Putamen (tissue), 1 donor: ENCODE measurements around the gene VSIG8.

Source experiments
- DNase-seq: peaks from one replicate; pipeline ENCODE4 v3.0.0-alpha.2; 2016; ENCODE audit warnings: low spot score

The VSIG8 gene

DNA sequence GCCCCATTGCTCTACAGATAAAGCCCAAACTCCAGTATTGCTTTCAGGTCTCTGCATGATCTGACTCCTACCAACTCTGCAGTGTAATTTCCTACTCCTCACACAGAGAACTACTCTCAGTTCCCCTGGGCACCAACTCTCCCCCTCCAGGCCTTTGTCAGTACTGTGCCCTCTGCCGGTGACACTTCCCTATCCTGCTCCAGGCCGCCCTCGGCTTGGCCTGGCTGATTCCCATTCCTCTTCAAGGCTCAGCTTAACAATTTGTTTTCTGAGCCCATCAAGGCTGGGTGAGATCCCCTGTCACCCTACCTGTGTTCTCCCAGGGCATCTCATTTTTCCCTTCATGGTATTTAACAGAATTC lies 33.2 kb downstream of the VSIG8 start:
- DNase-seq: peak; percentile 18

DNA sequence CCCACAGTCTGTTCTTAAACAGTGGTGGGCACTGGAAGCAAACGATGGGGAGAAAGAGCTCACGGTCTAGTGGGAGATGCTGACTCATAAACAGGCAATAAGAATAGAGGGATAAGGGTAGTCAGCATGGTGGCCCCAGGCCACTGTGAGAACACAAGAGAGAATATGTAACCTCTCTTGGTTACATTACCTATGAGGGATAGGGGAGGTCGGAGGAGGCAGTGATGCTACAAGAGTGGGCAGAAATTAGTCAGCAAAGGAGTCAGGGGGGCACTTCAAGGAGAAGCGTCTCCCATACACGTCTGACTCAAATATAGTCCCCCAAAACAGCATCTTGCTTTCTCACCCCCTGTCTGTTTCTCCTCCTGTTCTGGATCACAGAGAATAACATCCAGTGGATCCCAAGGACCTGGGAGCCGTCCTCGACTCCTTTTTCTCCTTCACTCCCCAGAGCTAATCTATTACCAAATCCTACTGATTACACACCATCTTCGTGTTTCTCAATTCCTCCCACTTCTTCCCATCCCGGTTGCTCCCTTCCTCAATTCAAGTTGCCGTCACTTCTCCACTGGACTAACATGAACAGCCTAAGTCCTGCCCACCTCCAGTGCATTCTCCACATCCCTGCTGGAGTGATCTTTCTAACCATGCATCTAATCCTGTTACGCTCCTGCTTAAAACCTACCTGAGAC lies 33.7 kb downstream of the VSIG8 start:
- no peak for DNase-seq

DNA sequence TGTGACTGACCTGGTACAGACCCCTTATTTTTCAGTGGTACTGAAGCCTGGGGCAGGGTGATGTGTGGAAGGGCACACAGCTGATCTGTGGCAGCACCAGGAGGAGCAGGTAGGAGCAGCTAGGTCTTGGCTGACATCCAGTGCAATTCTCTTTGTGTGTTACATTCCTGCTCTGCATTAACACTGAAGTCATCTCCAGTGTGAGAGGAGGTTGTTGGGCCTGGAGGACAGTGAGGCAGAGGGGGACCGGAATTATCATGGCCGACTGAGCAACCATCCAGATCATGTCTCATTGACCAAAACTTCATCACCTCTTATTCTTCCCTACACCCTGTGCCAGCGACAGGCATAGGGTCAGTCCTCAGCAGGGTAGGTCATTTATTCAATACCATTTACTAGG lies 34.3 kb downstream of the VSIG8 start:
- DNase-seq: no peak

DNA sequence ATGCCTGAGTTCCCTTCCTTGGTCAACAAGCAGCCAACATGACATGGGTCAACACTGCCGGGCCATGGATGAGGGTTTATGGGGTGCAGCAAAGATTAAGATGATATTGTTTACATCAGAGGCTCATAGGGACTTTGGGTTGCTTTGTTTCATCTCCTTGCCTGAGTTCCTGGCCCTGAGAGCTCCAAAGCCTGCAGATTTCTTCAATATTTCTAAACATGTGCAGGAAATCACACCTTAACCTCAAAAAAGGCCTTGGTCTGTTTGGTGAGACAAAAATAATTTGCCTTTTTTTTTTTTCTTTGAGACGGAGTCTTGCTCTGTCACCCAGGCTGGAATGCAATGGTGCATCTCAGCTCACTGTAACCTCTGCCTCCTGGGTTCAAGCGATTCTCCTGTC lies 34.9 kb downstream of the VSIG8 start:
- DNase-seq: no peak

DNA sequence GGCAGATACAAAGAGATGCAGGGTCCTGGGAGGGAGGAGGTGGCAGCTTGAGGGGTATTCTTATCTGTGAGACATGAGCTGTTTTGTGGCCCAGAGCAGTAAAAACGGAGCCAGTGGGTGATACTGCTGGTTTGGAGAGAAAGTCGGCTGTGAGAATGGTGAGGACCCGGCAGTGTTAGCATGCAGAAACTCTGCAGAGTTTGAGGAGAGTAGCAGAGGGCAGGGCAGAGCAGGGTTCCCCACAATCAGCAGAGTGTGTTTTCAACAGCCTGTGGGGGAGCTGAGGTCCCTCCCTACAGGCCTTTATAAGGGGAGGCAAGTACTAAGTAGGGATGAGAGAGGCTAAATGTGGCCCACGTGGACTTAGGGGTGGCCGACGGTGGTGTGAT lies 35.4 kb downstream of the VSIG8 start:
- DNase-seq: no peak

DNA sequence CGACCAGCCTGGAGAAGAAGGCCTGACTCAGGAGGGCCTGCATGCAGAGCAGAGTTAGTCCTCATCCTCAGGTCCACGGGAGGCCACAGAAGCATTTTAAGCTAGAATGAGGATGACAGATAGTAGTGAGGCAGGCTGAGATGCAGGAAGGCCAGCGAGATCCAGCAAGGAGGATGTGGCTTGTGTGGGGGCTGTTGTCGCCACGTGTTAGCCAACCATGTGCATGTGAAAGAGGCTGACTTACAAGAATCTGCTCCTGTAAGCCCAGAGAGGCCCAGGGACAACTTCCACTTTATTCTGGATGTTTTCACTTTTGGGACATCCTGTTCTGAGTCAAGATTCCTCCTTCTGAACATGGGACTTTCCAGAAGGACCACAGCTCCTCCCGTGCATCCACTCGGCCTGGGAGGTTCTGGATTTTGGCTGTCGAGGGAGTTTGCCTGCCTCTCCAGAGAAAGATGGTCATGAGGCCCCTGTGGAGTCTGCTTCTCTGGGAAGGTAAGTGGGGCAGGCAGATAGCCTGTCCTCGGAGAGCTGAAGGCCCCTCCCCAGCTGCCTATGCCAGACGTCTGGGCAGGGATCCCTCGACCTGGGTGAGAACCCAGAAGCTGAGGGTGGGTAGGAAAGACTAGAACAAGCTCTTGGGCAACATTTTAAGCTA lies 35.9 kb downstream of the VSIG8 start, which contains the start of gene SLAMF8:
TSS of gene SLAMF8 (plus strand) at position 433 of the 661 bp plus-strand sequence. CDS start at position 459, 26 bp downstream.
- DNase-seq: peak; percentile 13

DNA sequence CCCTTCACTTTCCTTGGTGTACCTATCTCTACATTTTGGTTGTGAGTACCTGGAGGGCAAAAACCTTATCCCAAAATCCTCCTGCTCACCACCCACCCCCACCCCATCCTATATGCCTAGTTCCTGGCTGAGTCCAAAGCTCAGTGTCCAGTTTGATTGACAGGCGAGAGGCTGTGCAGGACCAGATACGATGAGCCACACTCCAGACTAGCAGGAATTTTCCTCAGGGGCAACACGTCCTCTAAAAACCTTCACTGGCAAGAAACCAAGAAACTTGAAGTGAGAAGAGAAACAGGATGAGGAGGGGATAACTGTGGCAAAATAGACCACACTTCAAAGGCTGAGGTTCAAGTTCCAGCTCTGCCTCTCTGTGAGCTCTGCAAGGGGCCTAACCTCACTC lies 36.9 kb downstream of the VSIG8 start:
- no peak for DNase-seq

DNA sequence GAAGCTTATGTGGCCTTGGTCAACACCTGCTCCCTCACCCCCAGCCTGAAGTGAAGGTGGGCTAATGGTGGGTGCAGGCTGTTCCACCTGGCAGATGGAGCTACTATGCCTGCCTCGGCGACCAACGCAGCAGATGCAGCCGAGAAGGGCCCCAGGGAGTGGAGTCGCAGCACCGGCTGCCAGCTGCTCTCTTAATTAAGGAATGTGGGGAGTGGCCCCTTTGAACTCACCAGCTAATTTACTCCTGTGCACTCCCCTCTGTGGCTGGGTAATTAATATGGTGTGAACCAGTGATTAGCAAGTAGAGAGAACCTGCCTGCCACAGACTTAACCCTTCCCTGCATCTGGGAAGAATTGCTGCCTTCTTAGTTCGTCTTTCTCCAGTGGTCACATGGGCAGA lies 39.1 kb downstream of the VSIG8 start:
- no peak for DNase-seq

DNA sequence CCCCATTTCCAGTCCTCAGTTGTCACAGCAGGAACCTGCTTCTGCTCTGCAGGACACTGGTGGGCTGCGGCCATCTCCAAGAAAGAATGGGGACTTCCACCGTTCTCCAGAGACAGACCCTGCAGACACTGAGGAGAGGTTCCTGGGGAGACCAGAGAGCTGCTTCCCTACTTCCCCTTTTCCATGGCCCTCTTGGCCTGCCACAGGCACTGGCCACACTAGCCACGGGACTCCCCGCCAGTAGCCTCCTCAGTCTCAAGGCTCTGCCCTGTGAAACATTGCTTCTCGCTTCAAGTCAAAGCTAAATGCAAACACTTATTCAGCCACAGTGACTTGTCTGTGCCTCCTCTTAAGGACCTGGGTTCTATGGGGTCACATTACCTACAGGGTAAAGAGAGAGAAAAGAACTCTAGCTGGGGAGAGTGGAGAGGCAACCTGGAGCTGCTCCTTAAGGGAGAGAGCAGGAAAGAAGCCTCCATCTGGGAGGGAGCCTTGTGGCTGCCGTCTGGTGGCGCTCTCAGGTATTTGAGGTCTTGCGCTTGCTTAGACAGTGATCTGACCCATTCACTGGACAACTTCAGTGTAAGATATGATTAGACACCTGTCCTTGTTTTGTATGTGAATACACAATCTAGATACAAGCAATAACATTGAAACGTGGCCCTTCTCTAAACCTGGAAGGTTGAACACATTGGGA lies 41.1 kb downstream of the VSIG8 start:
- DNase-seq: no peak

DNA sequence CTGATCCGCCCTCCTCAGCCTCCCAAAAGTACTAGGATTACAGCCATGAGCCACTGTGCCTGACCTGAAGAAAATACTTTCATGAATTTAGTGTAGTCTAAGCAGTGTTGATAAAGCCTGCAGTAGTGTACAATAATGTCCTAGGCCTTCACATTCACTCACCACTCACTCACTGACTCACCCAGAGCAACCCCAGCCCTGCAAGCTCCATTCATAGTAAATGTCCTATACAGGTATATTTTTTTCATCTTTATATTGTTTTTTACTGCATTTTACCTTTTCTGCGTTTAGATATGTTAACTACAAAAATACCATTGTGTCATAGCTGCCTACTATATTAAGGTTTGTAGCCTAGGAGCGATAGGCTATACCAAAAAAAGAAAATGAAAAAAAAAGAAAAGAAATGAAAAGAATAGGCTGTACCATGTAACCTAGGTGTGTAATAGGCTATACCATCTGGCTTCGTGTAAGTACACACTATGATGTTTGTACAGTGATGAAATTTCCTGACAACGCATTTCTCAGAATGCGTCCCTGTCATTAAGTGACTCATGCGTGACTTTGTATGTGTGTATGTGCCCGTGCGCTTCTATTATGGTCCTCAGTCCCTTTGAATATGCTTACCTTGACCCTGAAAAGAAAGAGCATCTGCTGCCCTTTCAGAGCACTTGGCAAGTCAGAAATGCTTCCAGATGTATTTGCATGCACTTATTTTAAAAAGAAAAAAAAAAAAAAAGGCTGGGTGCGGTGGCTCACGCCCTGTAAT lies 45.0 kb downstream of the VSIG8 start:
- DNase-seq: no peak

DNA sequence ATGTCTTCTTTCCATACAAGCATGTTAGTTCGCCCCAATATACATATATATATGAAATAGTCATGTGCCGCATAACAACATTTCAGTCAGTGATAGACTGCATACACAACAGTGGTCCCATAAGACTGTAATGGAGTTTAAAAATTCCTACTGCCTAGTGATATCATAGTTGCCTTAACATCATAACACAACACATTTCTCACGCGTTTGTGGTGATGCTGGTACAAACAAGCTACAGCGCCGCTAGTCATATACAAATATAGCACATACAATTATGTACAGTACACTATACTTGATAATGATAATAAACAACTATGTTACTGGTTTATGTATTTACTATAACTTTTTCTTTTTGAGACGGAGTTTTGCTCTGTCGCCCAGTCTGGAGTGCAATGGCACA lies 46.5 kb downstream of the VSIG8 start:
- DNase-seq: no peak

DNA sequence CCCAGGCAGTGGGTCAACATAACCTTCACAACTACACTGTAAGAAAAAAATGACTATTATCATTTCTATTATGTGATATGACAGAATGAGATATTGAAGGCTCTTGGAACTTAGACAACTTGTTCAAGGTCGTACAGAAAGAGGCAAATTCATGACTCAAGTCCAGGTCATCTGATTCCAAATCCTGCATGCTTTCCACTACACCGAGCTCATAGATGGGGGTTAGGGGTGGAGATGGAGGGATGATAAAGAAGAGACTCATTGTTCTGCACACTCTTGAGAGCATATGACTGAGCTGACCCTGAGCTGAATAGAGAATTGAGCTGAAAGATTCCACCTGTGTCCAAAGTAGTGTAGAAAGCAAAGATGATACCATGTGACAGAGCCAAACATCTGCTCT lies 57.5 kb downstream of the VSIG8 start:
- no peak for DNase-seq
